Activated T-helper 1 cell treated with Interleukin-2 at 50 U/mL for 16 hours (primary cell): Measurements from ENCODE around the gene CFAP92.
"Not testable (repeated sequence)": the region's sequence is repeated elsewhere in the genome, so short reads cannot be mapped to it uniquely, and the experiment has no call there.

Experiments used
- DNase-seq: peaks from one replicate; pipeline ENCODE4 v3.0.0-alpha.2; 2020; ENCODE audit warnings: low read depth

The CFAP92 gene

DNA sequence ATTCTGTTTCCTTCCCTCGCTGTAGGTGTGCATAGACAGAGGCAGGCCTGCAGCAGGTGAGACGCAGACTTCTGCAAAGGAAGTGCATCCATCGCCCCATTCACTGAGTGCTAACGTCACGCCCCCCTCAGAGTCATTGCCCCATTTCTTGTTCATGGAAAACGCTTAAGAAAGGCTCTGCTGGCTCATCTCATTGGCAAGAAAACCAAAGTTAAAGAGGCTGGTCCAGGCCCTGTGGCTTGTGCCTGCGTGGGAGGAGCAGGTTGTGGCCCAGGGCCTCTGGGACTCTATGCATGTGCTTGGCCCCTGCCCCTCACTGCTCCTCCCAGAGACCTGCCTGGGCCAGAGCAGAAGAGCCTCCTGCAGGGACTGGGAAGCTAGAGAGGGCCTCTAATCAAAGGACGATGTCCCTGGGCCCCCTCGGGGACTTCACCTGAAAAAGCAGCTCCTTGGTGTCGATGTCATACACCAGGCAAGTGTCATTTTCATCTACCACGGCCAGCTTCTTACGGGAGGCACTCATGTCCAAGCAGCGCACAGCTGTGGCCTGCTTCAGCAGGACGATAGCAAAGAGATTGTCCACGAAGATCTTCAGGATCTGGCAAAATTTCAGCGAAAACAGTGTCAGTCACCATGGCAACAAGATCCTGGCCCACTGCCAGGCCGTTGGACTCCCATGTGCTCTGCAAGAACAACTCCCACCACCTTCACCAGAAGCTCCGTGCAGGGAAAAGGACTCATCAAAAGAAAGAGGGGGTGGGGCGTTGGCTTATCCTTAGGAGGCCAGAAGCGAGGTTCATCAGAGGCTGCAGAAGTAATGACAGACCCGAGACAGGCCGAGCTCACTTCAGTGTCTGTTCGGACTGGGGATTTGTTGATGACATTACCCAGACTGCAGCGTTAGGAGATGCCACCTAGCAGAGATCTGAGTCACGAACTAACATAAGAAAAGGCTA, 128.7 kb downstream of the CFAP92 start:
- not testable (repeated sequence) for DNase-seq

- DNase-seq = no peak
Observed at GRCh38 chr3:128864351-128864811, 129.5 kb downstream of the CFAP92 start.

GRCh38 chr3:128863560-128863959, 130.3 kb downstream of the CFAP92 start:
- no peak for DNase-seq

GRCh38 chr3:128861491-128861890, 132.4 kb downstream of the CFAP92 start:
- no peak for DNase-seq
